ENCODE results near the gene NUDCD3.
"Not testable (repeated sequence)": the region's sequence is repeated elsewhere in the genome, so short reads cannot be mapped to it uniquely, and the experiment has no call there.

Gene NUDCD3

GRCh38 chr7:44441079-44441478 lies 49.4 kb downstream of the NUDCD3 start:
- DNase-seq: no peak

- no peak for DNase-seq
These were observed 49.8 kb downstream of the NUDCD3 start for GRCh38 chr7:44440577-44441078.

GRCh38 chr7:44439926-44440325 lies 50.5 kb downstream of the NUDCD3 start:
- DNase-seq: no peak

- DNase-seq: no peak
These were observed 51.6 kb downstream of the NUDCD3 start for GRCh38 chr7:44438816-44439215.

GRCh38 chr7:44434201-44434600 lies 56.3 kb downstream of the NUDCD3 start:
- DNase-seq: no peak

GRCh38 chr7:44433255-44434022 lies 57.0 kb downstream of the NUDCD3 start:
- DNase-seq: no peak

- no peak for DNase-seq
These were observed 58.0 kb downstream of the NUDCD3 start for GRCh38 chr7:44432381-44432977.

- no peak for DNase-seq
These were observed 59.3 kb downstream of the NUDCD3 start for GRCh38 chr7:44431091-44431608.

GRCh38 chr7:44430054-44430453 lies 60.4 kb downstream of the NUDCD3 start:
- no peak for DNase-seq

GRCh38 chr7:44424762-44425161 lies 65.7 kb downstream of the NUDCD3 start:
- DNase-seq: not testable (repeated sequence)

- no peak for DNase-seq
These were observed 73.5 kb downstream of the NUDCD3 start for GRCh38 chr7:44416941-44417340.

GRCh38 chr7:44415510-44415909 lies 74.9 kb downstream of the NUDCD3 start:
- no peak for DNase-seq

- no peak for DNase-seq
These were observed 75.4 kb downstream of the NUDCD3 start for GRCh38 chr7:44415047-44415446.

- DNase-seq: no peak
These were observed 79.2 kb downstream of the NUDCD3 start for GRCh38 chr7:44411306-44411705.

- DNase-seq: no peak
These were observed 81.9 kb downstream of the NUDCD3 start for GRCh38 chr7:44408596-44408995.

GRCh38 chr7:44403775-44404174 lies 86.7 kb downstream of the NUDCD3 start:
- DNase-seq: no peak

- DNase-seq: no peak
These were observed 87.2 kb downstream of the NUDCD3 start for GRCh38 chr7:44403176-44403759.

GRCh38 chr7:44402401-44403060 lies 87.9 kb downstream of the NUDCD3 start:
- DNase-seq: no peak

- no peak for DNase-seq
These were observed 88.8 kb downstream of the NUDCD3 start for GRCh38 chr7:44401692-44402091.

- no peak for DNase-seq
These were observed 90.4 kb downstream of the NUDCD3 start for GRCh38 chr7:44400033-44400511.

- DNase-seq: no peak
These were observed 91.4 kb downstream of the NUDCD3 start for GRCh38 chr7:44398953-44399574.

- no peak for DNase-seq
These were observed 91.9 kb downstream of the NUDCD3 start for GRCh38 chr7:44398511-44398911.

Measured in NCI-H446 treated with DMSO at 0.1 percent for 48 hours (cell line).